ENCODE measurements around the gene ZCCHC4.
"Not testable (repeated sequence)": the region's sequence is repeated elsewhere in the genome, so short reads cannot be mapped to it uniquely, and the experiment has no call there.

The ZCCHC4 gene

DNA sequence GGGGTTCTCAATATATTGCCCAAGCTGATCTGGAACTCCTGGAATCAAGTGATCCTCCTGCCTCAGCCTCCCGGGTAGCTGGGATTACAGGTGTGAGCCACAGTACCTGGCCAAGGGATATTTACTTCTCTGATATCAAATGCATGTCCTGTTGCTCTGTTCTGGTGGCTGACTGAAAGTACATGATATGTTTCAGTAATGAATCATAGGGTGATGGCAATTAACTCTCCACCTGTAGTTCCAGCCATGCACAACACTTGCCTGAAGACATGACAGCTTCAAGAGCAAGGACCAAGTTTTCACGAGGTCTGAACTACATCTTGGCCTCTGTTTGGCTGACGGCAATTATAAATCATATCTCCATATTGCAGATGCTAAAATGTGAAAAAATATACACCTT, 9.1 kb downstream of the ZCCHC4 start:
- no peak for DNase-seq

DNA sequence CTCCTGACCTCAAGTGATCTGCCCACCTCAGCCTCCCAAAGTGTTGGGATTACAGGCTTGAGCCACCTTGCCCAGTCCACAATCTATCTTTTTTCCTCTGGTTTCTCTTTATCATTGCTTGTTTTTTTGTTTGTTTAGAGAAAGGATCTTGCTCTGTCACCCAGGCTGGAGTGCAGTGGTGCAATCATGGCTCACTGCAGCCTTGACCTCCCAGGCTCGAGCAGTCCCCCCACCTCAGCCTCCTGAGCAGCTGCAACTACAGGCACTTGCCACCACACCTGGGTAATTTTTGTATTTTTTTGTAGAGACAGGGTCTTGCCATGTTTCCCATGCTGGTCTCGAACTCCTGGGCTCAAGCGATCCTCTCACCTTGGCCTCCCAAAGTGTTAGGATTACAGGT, 15.9 kb downstream of the ZCCHC4 start:
- not testable (repeated sequence) for DNase-seq

DNA sequence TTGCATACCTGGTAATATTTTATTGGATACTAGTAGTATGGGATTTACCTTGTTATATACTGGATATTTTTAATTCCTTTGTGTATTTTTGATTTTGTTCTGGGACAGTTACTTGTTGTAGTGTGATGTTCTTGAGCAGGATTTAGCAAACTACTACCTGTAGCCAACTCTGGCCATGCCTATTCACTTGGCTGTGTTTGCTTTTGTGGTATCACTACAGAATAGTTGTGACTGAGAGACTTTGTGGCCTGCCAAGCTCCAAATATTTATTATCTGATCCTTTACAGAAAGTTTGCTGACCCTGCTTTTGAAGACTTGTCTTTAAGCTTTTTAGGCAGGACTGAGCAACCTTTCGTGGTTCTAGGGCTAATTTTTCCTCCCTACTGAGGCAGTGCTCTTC, 17.8 kb downstream of the ZCCHC4 start:
- no peak for DNase-seq

DNA sequence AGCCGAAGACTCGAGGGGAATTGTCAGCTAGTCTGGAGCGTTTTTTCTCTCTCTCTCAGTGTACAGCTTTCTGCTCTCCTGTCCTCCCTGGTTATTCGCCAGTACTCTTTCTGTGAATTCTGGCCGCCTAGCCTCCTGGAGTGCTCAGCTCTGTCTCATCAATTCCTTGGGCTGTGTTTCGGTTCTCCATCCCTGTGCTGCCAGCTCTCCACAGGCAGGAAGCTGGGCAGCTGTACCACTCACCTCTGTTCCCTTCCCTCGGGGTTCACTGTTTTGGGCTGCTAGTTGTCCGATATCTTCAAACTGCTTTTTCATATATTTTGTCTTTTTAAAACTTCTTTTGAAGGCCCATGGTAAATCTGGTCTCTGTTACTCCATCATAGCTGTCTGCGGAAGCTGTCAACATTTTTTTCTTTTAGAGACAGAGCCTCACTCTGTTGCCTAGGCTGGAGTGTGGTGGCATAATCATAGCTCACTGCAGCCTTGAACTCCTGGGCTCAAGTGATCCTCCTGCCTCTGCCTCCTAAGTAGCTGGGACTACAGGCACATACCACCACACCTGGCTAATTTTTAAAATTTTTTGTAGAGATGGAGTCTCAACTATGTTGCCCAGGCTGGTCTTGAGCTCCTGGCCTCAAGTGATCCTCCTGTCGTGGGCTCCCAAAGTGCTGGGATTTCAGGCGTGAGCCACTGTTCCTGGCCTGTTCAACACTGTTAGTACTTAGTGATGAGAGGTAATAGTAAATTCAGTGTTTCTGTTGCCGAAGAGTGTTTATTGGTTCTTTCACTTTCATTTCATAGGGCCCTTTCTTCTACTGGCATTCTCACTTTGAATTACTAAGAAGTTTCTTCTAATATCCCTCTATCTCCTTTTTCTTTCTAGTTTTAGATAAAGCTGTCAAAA, 18.6 kb downstream of the ZCCHC4 start:
- DNase-seq: no peak

DNA sequence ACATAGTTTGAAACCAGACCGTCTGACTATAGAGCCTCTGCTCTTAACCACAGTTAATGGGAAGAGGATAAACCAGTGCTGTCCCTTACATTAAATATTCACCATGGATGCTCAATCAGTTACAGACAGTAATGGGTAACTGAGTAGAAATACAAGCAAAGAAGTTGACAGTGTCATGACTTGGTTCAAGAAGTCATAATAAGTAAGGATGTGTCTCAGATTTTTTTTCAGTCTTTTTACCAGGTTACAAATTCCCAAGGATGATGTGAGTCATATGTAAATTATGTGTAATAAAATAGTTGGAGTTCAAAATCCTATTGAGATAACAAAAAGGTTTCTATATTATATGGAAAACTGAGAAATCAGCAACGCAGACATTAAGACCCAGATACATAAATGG, 31.1 kb downstream of the ZCCHC4 start:
- no peak for DNase-seq

- no peak for DNase-seq
Observed at GRCh38 chr4:25345744-25346143, 33.2 kb downstream of the ZCCHC4 start.

DNA sequence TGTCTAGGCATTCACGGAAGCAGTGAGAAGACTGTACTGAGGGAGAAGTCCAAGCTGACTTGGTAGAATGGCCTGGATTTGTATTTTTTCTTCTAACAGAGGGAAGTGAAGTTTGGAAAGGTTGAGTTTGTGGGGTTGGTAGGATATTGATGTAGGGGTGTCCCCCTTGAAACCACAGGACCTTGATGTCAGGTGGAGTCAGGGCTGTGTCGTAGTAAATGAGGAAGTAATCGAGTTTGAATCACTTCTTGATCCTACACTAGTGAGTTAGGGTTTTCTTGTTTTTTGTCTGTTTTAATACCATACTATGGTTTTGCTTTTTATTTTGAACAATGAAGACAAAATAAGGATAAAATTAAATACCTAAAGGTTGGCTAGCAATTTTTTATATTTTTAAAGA, 34.3 kb downstream of the ZCCHC4 start:
- DNase-seq: no peak

DNA sequence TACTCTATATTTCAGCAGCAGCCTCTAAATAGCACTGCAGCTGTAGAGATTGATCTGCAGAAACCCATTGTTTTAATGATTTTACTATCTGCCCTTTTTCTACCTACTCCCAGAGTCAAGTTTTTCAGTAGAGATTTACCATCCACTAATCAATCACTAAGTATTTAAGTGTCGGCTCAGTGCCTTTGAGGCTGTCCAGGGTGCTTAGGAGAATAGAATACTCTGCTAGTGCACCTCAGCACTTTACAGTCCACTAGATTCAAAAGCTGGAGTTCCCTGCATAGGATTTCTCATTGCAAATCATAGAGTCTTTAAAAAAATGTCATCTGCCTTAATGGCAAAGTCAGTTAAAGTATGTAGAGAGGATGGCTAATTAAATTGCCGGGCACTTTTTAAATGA, 34.9 kb downstream of the ZCCHC4 start:
- DNase-seq: no peak

DNA sequence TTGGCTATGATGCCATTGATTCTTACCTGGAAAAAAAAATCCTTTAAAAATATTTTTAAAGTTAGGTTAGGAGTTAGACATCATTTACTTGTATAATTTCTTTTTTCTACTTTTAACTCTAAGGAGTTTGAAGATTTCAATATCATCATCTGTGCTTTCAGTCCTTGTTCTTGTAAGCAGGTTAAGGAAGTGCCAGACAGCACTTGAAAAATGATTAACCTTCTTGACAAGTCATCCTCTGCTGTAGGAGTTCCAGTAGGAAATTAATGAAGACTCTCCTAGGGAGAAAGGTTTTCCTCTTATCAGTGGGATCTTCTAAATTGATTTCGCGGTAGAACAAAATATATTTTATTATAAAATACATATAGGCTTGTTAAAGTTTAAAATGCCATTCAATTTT, 35.4 kb downstream of the ZCCHC4 start:
- no peak for DNase-seq

DNA sequence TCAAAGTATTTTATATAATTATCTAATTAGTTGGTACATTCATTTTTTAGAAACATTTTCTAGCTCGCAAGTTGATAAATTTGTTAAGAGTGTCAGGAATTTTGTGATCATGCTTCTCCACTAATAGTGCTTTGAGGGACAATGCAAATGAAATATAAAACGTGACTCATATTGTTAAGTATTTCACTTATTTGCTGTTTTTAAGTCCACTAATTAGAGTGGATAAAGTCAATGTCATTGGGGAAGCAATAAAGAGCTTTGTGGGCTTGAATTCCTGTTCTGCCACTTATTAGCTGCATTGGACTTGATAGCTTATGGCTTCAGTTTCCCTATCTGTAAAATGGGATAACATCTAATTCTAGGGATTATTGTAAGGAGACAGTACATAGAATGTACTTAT, 38.0 kb downstream of the ZCCHC4 start:
- no peak for DNase-seq

DNA sequence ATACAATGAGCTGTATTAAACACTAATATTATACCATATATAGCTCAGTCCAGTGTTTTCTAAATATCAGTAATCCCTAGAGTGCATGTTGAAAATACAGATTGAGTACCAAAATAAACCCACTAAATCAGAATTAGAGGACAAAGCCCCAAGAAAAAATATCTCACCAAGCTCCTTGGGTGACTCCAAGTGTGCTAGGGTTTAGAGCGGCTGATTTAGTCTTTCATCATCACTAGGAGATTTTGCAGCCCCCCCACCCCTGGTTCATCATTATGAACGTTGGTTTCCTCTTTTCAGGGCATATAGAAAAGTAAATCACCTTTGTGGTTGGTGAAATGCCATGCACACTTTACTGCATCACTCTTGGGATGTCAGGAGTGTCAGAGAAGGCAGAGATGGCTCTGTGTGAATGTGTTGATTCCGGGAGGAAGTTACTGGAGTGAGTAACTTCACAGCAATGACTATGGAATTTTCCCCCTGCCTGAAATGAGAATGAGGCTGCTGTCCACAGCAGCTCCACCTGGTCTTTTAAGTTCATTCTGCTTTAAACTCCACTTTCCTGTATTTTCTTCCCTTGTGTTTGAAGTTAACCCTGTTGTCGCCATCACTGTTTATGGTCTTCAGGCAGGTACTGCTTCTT, 39.3 kb downstream of the ZCCHC4 start:
- DNase-seq: no peak

- DNase-seq: no peak
Observed at GRCh38 chr4:25356068-25356467, 43.5 kb downstream of the ZCCHC4 start.

DNA sequence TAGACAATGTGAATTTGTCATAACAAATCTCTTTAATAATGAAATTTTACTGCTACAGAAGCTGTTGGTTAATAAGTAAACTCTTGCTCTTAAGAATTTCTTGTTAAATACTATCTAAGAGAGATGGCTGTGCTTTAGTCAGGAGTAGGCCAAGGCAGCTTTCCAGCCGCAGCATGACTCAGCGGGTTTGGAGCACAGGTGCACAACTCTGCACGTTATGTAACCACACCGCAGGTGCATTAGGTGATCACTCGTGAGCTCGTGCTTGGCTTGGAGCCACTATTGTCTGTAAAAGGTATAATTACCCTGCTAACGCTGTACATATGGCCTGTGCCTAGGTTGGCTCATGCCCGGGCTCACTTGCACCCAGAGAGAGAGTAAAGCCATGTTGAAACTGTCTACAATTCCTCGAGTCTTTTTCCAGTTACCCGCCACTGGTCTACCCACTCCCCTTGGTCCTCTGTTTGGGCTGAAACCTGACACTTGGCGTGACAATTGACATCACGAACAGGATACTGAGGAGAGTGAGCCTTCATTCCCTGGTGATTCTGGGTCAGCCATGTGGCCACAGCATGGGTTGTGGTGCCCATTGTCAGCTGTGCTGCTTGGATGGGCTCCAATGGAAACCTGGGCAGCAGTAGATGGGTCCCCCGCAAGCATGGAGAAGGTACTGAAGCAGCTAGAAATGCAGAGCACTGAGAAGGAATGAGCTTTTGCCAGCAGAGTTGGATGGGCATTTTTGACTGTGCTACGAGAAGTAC, 46.1 kb downstream of the ZCCHC4 start:
- no peak for DNase-seq

GRCh38 chr4:25361253-25361652, 48.7 kb downstream of the ZCCHC4 start:
- no peak for DNase-seq

- no peak for DNase-seq
Observed at GRCh38 chr4:25367004-25367621, 54.5 kb downstream of the ZCCHC4 start.

DNA sequence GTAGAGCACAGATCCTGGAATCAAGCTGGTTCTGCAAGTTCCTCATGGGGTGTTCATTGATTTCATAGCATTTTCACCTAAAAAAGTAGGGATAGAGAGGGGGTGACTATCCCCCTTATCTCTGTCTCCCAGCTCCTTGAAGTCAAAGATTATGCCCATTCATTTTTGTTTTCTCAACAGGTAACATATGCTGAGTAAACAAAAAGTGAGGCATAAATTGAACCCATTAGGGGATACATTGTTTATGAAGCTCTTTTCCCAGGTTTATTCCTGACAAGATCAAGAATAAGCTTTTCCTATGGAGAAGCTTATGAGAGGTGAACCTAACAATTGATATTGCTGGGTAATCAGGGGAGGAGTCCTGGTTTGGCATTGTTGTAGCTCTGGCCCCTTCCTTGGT, 55.3 kb downstream of the ZCCHC4 start:
- no peak for DNase-seq

GRCh38 chr4:25368315-25368714, 55.7 kb downstream of the ZCCHC4 start:
- DNase-seq: no peak

DNA sequence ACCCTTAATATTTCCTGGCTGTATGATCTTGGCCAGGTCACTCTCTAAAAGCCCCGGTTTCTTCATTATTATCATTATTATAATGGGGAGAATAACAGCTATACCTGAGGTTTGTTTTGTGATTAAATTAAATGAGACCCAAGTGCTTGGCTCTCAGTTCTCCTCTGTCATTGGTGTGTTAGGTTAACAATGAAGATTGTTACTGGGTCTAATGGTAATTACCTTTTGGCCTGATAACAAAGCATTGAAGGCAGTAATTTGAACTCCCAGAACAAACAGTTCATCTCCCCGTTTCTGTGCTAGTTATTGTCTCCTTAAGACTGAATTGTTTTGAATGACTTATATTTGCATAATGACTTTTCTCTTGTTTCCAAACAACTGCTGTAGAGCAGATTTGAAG, 57.7 kb downstream of the ZCCHC4 start:
- no peak for DNase-seq

DNA sequence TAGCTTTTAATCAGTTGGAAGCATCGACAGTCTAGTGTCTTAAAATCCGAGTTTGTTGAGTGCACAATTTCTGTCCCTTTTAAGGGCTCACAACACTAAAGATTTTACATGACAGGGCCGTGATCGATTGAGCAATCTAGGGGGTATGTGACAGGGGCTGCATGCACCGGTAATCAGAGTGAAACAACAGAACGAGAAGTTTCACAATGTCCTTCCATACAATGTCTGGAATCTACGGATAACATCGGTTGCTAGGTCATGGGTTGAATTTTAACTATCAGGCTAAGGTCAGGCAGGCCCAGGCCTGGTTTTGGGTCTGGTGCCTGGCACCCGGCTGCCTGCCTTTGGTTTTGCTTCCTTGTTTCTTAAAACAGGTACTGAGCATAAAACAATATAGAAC, 60.0 kb downstream of the ZCCHC4 start:
- DNase-seq: not testable (repeated sequence)

- DNase-seq: peak; percentile 97
Observed at GRCh38 chr4:25376754-25377571, 64.4 kb downstream of the ZCCHC4 start, which contains the start of gene ANAPC4. TSS of gene ANAPC4 (plus strand) at chr4:25377263. CDS start at chr4:25377428, 165 bp downstream.

DNA sequence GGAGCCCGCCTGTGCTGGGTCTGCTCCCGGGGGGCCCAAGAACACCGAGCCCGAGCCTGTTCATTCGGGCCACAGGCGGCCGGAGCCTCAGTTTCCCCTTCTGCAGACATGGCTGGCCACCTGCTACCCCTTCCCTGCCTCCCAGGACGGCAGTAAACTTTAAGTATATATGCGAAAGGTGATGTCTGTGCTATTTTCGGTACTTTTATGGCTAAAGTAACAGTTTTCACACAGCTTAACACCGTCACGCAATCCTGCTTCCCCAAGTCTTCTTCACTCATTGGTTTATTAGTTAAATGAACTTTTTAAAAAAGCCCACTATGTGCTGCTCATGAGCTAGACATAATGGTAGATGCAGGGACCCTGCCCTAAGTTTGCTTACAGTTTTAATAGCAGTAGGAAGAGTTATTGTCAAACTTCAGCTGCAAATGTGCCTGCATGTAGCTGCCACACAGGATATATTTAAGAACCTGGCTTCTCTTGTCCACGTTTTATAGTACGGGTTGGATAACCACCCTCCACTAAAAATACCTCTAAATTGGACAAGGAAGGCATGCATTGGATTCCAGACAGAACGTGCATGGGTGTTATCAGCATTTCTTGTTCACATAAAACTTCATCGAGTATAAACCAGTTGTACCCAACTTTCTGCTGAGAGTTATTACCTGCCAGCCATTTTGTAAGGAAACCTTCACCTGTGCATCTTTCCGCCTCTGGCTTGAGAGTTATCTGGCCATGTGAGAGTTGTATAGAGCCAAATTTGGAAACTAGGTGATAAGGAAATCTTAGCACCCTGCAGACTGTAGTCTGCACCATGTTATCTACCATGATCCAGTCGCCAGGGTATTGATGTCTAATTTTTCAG, 65.2 kb downstream of the ZCCHC4 start:
- no peak for DNase-seq

All from stimulated activated CD4-positive, alpha-beta T cell treated with anti-CD3 and anti-CD28 coated beads, Interleukin-2, amount 100 ng/mL, for 48 hours (primary cell).